Nephron progenitor cell (in vitro differentiated cells): ENCODE results near the gene TLX3.

Source experiments
- DNase-seq: peaks from one replicate; pipeline ENCODE4 v3.0.0; 2021
- H3K27ac Mint-ChIP-seq: 2 replicates; pipeline ENCODE4 v1.8.0; 2021; ENCODE audit warnings: mild to moderate bottlenecking, moderate library complexity, mixed read lengths
- H3K27me3 Mint-ChIP-seq: 2 replicates; pipeline ENCODE4 v1.8.0; 2021; ENCODE audit warnings: mild to moderate bottlenecking, low read depth, mixed read lengths; ENCODE audit not compliant: poor library complexity
- H3K36me3 Mint-ChIP-seq: 2 replicates; pipeline ENCODE4 v1.8.0; 2021; ENCODE audit warnings: low read depth, mixed read lengths
- H3K4me1 Mint-ChIP-seq: 2 replicates; pipeline ENCODE4 v1.8.0; 2021; ENCODE audit warnings: mixed read lengths
- H3K4me3 Mint-ChIP-seq: 2 replicates; pipeline ENCODE4 v1.8.0; 2021; ENCODE audit warnings: mild to moderate bottlenecking, moderate library complexity, mixed read lengths
- H3K9me3 Mint-ChIP-seq: 2 replicates; pipeline ENCODE4 v1.8.0; 2021; ENCODE audit warnings: mild to moderate bottlenecking, moderate library complexity, mixed read lengths
- TF ChIP-seq, protein P1 (sequence below): fragments of 200-600 bp; sonication (generic); IDR thresholded peaks from 2 replicates; pipeline ENCODE4 v1.5.0; 2021; ENCODE audit warnings: antibody characterized with exemption

The TLX3 gene

DNA sequence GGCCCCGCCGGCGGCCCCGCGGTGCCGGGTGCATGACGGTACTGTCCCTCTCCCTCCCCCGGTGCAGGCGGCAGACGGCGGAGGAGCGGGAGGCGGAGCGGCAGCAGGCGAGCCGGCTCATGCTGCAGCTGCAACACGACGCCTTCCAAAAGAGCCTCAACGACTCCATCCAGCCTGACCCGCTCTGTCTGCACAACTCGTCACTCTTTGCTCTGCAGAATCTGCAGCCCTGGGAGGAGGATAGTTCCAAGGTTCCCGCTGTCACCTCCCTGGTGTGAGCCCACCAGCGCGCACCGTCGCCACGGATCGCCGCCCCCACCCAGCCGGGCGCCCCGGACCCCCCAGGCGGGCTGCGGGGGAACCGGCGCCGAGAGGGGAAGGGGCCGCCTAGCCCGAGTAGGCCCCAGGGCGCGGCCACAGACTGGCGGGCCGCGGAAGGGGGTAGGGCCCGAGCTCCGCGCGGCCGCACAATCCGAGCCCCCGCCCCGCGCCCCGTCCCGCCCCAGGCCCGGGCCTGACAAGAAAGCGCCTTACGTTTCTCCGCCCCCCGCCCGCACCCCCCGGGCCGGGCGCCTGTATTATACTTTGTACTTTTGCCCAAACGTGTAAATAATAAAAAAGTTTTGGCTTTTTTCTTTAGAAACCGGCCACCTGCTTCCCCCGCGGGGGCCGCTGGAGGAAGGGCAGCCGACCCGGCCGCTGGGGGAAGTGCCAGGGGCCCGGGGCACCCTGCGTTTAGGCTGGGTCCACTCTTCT is 2.5 kb downstream of the TLX3 start:
- peaks cover 18% of the 10 kb centered on the region for H3K4me1 Mint-ChIP-seq
- TF ChIP-seq, protein P1, sequence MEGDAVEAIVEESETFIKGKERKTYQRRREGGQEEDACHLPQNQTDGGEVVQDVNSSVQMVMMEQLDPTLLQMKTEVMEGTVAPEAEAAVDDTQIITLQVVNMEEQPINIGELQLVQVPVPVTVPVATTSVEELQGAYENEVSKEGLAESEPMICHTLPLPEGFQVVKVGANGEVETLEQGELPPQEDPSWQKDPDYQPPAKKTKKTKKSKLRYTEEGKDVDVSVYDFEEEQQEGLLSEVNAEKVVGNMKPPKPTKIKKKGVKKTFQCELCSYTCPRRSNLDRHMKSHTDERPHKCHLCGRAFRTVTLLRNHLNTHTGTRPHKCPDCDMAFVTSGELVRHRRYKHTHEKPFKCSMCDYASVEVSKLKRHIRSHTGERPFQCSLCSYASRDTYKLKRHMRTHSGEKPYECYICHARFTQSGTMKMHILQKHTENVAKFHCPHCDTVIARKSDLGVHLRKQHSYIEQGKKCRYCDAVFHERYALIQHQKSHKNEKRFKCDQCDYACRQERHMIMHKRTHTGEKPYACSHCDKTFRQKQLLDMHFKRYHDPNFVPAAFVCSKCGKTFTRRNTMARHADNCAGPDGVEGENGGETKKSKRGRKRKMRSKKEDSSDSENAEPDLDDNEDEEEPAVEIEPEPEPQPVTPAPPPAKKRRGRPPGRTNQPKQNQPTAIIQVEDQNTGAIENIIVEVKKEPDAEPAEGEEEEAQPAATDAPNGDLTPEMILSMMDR = no peak
- peaks cover 98% of the 10 kb centered on the region for H3K27me3 Mint-ChIP-seq
- no peaks in the 10 kb centered on the region for H3K36me3 Mint-ChIP-seq
- H3K9me3 Mint-ChIP-seq = no peaks in the 10 kb centered on the region
- H3K4me3 Mint-ChIP-seq = no peak overlapping the region
- no peak overlapping the region for H3K27ac Mint-ChIP-seq
- peak; percentile 60 for DNase-seq

- TF ChIP-seq, protein P1 = no peak
- Mint-ChIP-seq H3K9me3 (no peaks in the 10 kb centered on the region), H3K4me3 (peak overlapping the region; percentile 67), H3K36me3 (no peaks in the 10 kb centered on the region), H3K4me1 (peaks cover 18% of the 10 kb centered on the region), H3K27ac (no peak overlapping the region), H3K27me3 (peaks cover 98% of the 10 kb centered on the region)
- peak; percentile 52 for DNase-seq
Observed at GRCh38 chr5:171312129-171312974, 3.3 kb downstream of the TLX3 start.

DNA sequence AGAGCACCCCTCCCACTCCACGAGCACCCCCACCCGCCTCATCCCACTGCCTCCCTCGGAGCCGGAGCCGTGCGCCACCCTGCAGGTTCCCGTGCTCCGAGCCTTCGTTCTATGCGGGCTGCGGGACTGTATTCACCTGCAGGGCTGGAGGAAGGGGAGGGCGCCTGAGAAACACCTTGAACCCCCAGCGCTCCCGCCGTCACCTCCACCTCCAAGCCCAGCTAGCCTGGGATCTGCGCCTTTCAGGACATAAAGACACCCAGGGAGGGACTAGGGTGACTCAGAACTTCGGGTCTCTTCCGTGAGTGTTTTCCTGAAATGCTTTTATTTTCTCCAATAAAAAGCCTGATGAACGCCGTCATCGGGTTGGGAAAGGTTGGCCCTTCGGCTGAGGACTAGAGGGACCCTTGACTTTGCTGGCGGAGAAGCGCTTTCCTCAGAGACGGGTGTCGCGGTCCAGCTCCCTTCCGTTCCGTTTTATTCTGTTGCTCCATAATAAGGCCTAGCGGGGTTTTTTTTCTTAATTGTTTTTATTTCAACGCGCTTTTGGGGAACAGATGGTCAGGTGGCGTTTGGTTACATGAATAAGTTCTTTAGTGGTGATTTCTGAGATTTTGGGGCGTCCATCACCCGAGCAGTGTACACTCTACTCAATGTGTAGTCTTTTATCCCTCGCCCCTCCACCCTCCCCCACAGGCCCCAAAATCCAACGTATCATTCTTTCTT is 4.6 kb downstream of the TLX3 start:
- Mint-ChIP-seq H3K27ac (no peak overlapping the region), H3K4me1 (peaks cover 11% of the 10 kb centered on the region), H3K9me3 (no peaks in the 10 kb centered on the region), H3K27me3 (peaks cover 98% of the 10 kb centered on the region), H3K36me3 (no peaks in the 10 kb centered on the region), H3K4me3 (no peak overlapping the region)
- TF ChIP-seq, protein P1 = no peak
- no peak for DNase-seq

GRCh38 chr5:171314728-171315385 is 5.8 kb downstream of the TLX3 start:
- Mint-ChIP-seq H3K27me3 (peaks cover 98% of the 10 kb centered on the region), H3K36me3 (no peaks in the 10 kb centered on the region), H3K4me1 (peaks cover 7% of the 10 kb centered on the region), H3K9me3 (no peaks in the 10 kb centered on the region), H3K4me3 (no peak overlapping the region), H3K27ac (no peak overlapping the region)
- TF ChIP-seq, protein P1 = no peak
- DNase-seq = no peak

GRCh38 chr5:171315386-171315891 is 6.4 kb downstream of the TLX3 start:
- Mint-ChIP-seq H3K4me3 (no peak overlapping the region), H3K36me3 (no peaks in the 10 kb centered on the region), H3K4me1 (peaks cover 7% of the 10 kb centered on the region), H3K27me3 (peaks cover 98% of the 10 kb centered on the region), H3K9me3 (no peaks in the 10 kb centered on the region), H3K27ac (no peak overlapping the region)
- TF ChIP-seq, protein P1 = no peak
- peak; percentile 35 for DNase-seq
